ENCODE results near the gene GPR108. TPM values are rescaled to one million over a fixed set of nuclear protein-coding genes. Genes with fewer than 3 reads are reported as not detected.
A peak's percentile ranks its signal among the peaks of the same experiment; 100 is the strongest.

GPR108 gene
- total and polyA plus RNA-seq, 2 of the 13 experiments (the other 11 are each of a cell fraction or from before 2014, with no cell fraction given): 36.4 to 63.0 TPM

DNA sequence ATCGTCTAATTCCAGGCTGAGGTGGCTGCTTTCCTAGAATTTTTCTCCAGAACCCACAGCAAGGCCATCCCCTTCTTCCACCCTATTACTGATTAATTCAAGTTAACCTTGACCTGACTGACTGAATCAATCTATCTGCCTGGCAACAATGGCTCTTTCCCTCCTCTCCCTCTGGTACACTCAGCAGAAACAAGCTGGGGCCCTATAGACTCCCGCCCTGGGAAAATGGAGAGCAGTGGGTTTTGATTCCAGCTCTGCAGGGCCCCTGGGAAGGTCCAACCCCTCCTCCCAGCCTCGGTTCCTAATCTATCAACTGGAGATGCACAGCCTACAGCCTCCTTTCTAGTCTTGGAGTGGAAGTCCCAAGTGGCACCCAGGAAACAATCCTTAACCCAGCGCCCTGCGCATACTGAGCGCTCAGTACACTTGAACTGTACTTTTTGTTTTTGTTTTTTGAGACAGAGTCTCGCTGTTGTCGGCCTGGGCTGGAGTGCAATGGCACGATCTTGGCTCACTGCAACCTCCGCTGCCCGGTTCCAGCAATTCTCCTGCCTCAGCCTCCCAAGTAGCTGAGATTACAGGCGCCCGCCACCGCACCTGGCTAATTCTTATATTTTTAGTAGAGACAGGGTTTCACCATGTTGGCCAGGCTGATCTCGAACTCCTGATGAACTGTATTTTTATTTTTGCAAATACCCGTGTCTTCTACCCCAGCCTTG is 11.7 kb downstream of the GPR108 start (continued):
- TF ChIP-seq TEAD3 (CRISPR knock-in tag; optimal IDR thresholded peaks at IDR 0.05; ENCODE audit: borderline replicate concordance) (peak; percentile 37), DR1 (CRISPR knock-in tag; IDR thresholded peaks at IDR 0.05) (no peak), POLR2G (IDR thresholded peaks at IDR 0.05; ENCODE audit: low read depth, low read length) (0 out of 2 replicates have a peak, but pooled peaks have one; percentile 55), ZKSCAN5 (CRISPR knock-in tag; IDR thresholded peaks at IDR 0.05) (no peak), ETV5 (CRISPR knock-in tag; IDR thresholded peaks at IDR 0.05; ENCODE audit: borderline replicate concordance) (peak; percentile 13; the same call in 1 of the 2 replicates), RFXAP (CRISPR knock-in tag; IDR thresholded peaks at IDR 0.05; ENCODE audit: borderline replicate concordance) (peak; percentile 99), TAF15 (IDR thresholded peaks at IDR 0.05; ENCODE audit: low read depth, low read length, poor library complexity, severe bottlenecking) (no peak), ZNF205 (CRISPR knock-in tag; IDR thresholded peaks at IDR 0.05) (peak; percentile 99), ZNF124 (CRISPR knock-in tag; IDR thresholded peaks at IDR 0.05) (no peak), SIN3A (IDR thresholded peaks at IDR 0.05; ENCODE audit: borderline replicate concordance, low read depth, low read length) (no peak), ZNF883 (CRISPR knock-in tag; IDR thresholded peaks at IDR 0.05; ENCODE audit: not compliant biosample characterization) (no peak), NR2F6 (IDR thresholded peaks at IDR 0.05) (peak; percentile 90), NR2F6 (CRISPR knock-in tag; IDR thresholded peaks at IDR 0.05) (peak; percentile 84), SALL1 (CRISPR knock-in tag; IDR thresholded peaks at IDR 0.05) (peak; percentile 39), ZNF354B (CRISPR knock-in tag; IDR thresholded peaks at IDR 0.05) (no peak)
- TF ChIP-seq, protein P1, sequence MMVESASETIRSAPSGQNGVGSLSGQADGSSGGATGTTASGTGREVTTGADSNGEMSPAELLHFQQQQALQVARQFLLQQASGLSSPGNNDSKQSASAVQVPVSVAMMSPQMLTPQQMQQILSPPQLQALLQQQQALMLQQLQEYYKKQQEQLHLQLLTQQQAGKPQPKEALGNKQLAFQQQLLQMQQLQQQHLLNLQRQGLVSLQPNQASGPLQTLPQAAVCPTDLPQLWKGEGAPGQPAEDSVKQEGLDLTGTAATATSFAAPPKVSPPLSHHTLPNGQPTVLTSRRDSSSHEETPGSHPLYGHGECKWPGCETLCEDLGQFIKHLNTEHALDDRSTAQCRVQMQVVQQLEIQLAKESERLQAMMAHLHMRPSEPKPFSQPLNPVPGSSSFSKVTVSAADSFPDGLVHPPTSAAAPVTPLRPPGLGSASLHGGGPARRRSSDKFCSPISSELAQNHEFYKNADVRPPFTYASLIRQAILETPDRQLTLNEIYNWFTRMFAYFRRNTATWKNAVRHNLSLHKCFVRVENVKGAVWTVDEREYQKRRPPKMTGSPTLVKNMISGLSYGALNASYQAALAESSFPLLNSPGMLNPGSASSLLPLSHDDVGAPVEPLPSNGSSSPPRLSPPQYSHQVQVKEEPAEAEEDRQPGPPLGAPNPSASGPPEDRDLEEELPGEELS (CRISPR knock-in tag; IDR thresholded peaks at IDR 0.05): peak; percentile 68; the same call in 1 of the 2 replicates
- TF ChIP-seq, protein P2, sequence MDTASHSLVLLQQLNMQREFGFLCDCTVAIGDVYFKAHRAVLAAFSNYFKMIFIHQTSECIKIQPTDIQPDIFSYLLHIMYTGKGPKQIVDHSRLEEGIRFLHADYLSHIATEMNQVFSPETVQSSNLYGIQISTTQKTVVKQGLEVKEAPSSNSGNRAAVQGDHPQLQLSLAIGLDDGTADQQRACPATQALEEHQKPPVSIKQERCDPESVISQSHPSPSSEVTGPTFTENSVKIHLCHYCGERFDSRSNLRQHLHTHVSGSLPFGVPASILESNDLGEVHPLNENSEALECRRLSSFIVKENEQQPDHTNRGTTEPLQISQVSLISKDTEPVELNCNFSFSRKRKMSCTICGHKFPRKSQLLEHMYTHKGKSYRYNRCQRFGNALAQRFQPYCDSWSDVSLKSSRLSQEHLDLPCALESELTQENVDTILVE (CRISPR knock-in tag; IDR thresholded peaks at IDR 0.05): no peak
- TF ChIP-seq, protein P3, sequence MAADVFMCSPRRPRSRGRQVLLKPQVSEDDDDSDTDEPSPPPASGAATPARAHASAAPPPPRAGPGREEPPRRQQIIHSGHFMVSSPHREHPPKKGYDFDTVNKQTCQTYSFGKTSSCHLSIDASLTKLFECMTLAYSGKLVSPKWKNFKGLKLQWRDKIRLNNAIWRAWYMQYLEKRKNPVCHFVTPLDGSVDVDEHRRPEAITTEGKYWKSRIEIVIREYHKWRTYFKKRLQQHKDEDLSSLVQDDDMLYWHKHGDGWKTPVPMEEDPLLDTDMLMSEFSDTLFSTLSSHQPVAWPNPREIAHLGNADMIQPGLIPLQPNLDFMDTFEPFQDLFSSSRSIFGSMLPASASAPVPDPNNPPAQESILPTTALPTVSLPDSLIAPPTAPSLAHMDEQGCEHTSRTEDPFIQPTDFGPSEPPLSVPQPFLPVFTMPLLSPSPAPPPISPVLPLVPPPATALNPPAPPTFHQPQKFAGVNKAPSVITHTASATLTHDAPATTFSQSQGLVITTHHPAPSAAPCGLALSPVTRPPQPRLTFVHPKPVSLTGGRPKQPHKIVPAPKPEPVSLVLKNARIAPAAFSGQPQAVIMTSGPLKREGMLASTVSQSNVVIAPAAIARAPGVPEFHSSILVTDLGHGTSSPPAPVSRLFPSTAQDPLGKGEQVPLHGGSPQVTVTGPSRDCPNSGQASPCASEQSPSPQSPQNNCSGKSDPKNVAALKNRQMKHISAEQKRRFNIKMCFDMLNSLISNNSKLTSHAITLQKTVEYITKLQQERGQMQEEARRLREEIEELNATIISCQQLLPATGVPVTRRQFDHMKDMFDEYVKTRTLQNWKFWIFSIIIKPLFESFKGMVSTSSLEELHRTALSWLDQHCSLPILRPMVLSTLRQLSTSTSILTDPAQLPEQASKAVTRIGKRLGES (CRISPR knock-in tag; IDR thresholded peaks at IDR 0.05; ENCODE audit: borderline replicate concordance): no peak
- TF ChIP-seq, protein P4, sequence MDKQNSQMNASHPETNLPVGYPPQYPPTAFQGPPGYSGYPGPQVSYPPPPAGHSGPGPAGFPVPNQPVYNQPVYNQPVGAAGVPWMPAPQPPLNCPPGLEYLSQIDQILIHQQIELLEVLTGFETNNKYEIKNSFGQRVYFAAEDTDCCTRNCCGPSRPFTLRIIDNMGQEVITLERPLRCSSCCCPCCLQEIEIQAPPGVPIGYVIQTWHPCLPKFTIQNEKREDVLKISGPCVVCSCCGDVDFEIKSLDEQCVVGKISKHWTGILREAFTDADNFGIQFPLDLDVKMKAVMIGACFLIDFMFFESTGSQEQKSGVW (CRISPR knock-in tag; IDR thresholded peaks at IDR 0.05; ENCODE audit: borderline replicate concordance): no peak
- TF ChIP-seq, protein P5, sequence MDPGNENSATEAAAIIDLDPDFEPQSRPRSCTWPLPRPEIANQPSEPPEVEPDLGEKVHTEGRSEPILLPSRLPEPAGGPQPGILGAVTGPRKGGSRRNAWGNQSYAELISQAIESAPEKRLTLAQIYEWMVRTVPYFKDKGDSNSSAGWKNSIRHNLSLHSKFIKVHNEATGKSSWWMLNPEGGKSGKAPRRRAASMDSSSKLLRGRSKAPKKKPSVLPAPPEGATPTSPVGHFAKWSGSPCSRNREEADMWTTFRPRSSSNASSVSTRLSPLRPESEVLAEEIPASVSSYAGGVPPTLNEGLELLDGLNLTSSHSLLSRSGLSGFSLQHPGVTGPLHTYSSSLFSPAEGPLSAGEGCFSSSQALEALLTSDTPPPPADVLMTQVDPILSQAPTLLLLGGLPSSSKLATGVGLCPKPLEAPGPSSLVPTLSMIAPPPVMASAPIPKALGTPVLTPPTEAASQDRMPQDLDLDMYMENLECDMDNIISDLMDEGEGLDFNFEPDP (CRISPR knock-in tag; conservative IDR thresholded peaks at IDR 0.05): no peak
- TF ChIP-seq, protein P6, sequence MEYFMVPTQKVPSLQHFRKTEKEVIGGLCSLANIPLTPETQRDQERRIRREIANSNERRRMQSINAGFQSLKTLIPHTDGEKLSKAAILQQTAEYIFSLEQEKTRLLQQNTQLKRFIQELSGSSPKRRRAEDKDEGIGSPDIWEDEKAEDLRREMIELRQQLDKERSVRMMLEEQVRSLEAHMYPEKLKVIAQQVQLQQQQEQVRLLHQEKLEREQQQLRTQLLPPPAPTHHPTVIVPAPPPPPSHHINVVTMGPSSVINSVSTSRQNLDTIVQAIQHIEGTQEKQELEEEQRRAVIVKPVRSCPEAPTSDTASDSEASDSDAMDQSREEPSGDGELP (IDR thresholded peaks at IDR 0.05; ENCODE audit: borderline replicate concordance, low read depth): no peak; the same call in 1 of the 2 replicates
